Gastroesophageal sphincter (tissue), 3 donors: ENCODE measurements around the gene SLC24A3.

Source experiments
- CTCF ChIP-seq, 4 experiments: fragments of 200-600 bp in 2 of 4; fragments of 450-650 bp in 2 of 4; sonication (generic) in 1 of 4; IDR thresholded peaks; one replicate each; pipeline ENCODE4 v1.5.1; 2017 to 2019; ENCODE audit warnings: antibody characterized with exemption in 4 of 4, mild to moderate bottlenecking in 2 of 4, moderate library complexity in 2 of 4
- POLR2A ChIP-seq, 2 donors: fragments of 450-650 bp; IDR thresholded peaks; one replicate each; pipeline ENCODE4 v1.6.1; 2017; ENCODE audit warnings: antibody characterized with exemption in 2 of 2, mild to moderate bottlenecking in 2 of 2, moderate library complexity in 1 of 2

- TF ChIP-seq CTCF (IDR thresholded peaks at IDR 0.05) (no peak), POLR2A (IDR thresholded peaks at IDR 0.05) (no peak)
Observed at GRCh38 chr20:19412254-19412653, 199.8 kb downstream of the SLC24A3 start.
